Activated naive CD8-positive, alpha-beta T cell treated with anti-CD3 and anti-CD28 coated beads, Interleukin-2, amount 50 U/mL, for 24 hours (primary cell): Measurements from ENCODE around the gene DRD2.

ENCODE experiments used
- ATAC-seq: fragments of 150-1000 bp; cut with Tn5 transposase; one replicate; pipeline ENCODE4 v1.10.0; 2021
- DNase-seq: peaks from one replicate; pipeline ENCODE4 v3.0.0; 2021
- H3K27ac Mint-ChIP-seq: one replicate; pipeline ENCODE4 v1.8.0; 2021; ENCODE audit warnings: mild to moderate bottlenecking, mixed read lengths
- H3K27me3 Mint-ChIP-seq: one replicate; pipeline ENCODE4 v1.8.0; 2021; ENCODE audit warnings: mixed read lengths
- H3K36me3 Mint-ChIP-seq: one replicate; pipeline ENCODE4 v1.8.0; 2021; ENCODE audit warnings: low read depth, mixed read lengths
- H3K4me1 Mint-ChIP-seq: one replicate; pipeline ENCODE4 v1.8.0; 2021; ENCODE audit warnings: mixed read lengths
- H3K4me3 Mint-ChIP-seq: one replicate; pipeline ENCODE4 v1.8.0; 2021; ENCODE audit warnings: mild to moderate bottlenecking, moderate library complexity, mixed read lengths
- H3K9me3 Mint-ChIP-seq: one replicate; pipeline ENCODE4 v1.8.0; 2021; ENCODE audit warnings: mixed read lengths

DRD2 gene

GRCh38 chr11:113369411-113369810, 105.8 kb downstream of the DRD2 start:
- Mint-ChIP-seq H3K36me3 (peaks cover 5% of the 10 kb centered on the region), H3K9me3 (no peaks in the 10 kb centered on the region), H3K4me1 (peaks cover 18% of the 10 kb centered on the region), H3K4me3 (no peak overlapping the region), H3K27me3 (no peaks in the 10 kb centered on the region), H3K27ac (no peak overlapping the region)
- DNase-seq (no peak), ATAC-seq (no peak)

GRCh38 chr11:113365895-113366294, 109.3 kb downstream of the DRD2 start:
- no peak overlapping the region for H3K4me3 Mint-ChIP-seq
- H3K27ac Mint-ChIP-seq: no peak overlapping the region
- no peaks in the 10 kb centered on the region for H3K27me3 Mint-ChIP-seq
- ATAC-seq (no peak), DNase-seq (no peak)
- peaks cover 20% of the 10 kb centered on the region for H3K36me3 Mint-ChIP-seq
- H3K4me1 Mint-ChIP-seq: peaks cover 23% of the 10 kb centered on the region
- no peaks in the 10 kb centered on the region for H3K9me3 Mint-ChIP-seq

GRCh38 chr11:113363996-113364641, 111.1 kb downstream of the DRD2 start:
- no peak overlapping the region for H3K27ac Mint-ChIP-seq
- ATAC-seq: no peak
- DNase-seq: no peak
- no peaks in the 10 kb centered on the region for H3K9me3 Mint-ChIP-seq
- peaks cover 23% of the 10 kb centered on the region for H3K4me1 Mint-ChIP-seq
- H3K27me3 Mint-ChIP-seq: no peaks in the 10 kb centered on the region
- peaks cover 25% of the 10 kb centered on the region for H3K36me3 Mint-ChIP-seq
- H3K4me3 Mint-ChIP-seq: no peak overlapping the region

- no peak for ATAC-seq
- Mint-ChIP-seq H3K4me3 (no peak overlapping the region), H3K27ac (no peak overlapping the region), H3K27me3 (no peaks in the 10 kb centered on the region), H3K9me3 (no peaks in the 10 kb centered on the region), H3K4me1 (peaks cover 23% of the 10 kb centered on the region), H3K36me3 (peaks cover 25% of the 10 kb centered on the region)
- DNase-seq: no peak
Measured at GRCh38 chr11:113363406-113363805, 111.8 kb downstream of the DRD2 start.
